SK-MEL-5 (cell line): ENCODE measurements around the gene LDB2. TPM values are rescaled to one million over a fixed set of nuclear protein-coding genes. Genes with fewer than 3 reads are reported as not detected.

Experiments used
- DNase-seq: peaks from one replicate; pipeline ENCODE4 v3.0.0-alpha.2; 2016; ENCODE audit warnings: low read depth, low spot score
- in situ Hi-C: cut with HindIII; loops from 2 replicates; pipeline ENCODE4 v1.10.0; 2016; ENCODE audit warnings: low sequenced_read_pairs, high pct_unique_total_duplicates, low pct_unique_long_range_greater_than_20kb
- total RNA-seq: library from RNA; depleted of rRNA; stranded (reverse); fragments of >200 nt; shearing (Covaris generic); gene quantifications from 2 replicates; pipeline ENCODE4 v1.2.3, GENCODE V29; 2014

LDB2 gene
- total RNA-seq, 1 experiment from 2014 or later: 0.61 TPM

DNA sequence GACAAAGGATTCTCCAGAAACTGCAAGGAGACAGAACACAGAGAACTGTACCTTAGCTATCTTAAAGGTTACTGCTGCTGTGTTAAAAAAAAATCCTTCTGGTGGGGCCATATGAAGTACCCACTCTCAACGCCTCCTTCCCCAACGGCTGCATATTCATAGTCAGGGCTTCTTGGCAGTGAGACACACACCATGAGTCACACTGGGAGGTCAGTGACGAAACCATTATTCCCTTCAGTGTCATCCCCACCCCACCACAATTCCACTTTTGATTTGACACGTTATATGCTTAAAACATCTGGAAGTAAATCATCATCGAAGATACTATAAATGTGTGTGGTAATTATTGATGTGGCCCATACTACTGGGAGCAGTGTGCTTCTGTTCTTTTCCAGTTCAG is 271.5 kb downstream of the LDB2 start:
- in situ Hi-C loops: no loop called here

GRCh38 chr4:16622826-16623225 is 275.6 kb downstream of the LDB2 start:
- DNase-seq: no peak
- in situ Hi-C loops: no loop called here

More for the DNA sequence above, 271.5 kb downstream of the LDB2 start:
- no peak for DNase-seq

DNA sequence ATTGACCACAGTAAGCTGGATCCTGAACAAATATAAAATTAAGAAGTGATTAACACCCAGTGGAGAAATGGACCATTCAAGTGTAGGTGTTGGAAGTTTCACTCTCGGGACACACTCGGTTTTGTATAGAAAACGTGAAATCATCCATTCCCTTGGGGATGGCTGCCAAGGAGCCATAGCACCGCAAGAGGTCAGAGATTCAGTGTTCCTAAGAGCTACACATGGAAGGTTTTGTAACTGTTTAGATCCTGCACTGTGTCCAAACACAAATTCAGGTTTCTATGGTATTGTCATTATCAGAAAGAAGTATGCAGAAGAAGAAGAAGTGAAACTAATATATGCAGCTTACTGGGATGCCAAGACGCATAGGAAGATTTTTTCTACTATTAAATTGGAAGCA is 281.0 kb downstream of the LDB2 start:
- in situ Hi-C loops: no loop called here
- DNase-seq: no peak

DNA sequence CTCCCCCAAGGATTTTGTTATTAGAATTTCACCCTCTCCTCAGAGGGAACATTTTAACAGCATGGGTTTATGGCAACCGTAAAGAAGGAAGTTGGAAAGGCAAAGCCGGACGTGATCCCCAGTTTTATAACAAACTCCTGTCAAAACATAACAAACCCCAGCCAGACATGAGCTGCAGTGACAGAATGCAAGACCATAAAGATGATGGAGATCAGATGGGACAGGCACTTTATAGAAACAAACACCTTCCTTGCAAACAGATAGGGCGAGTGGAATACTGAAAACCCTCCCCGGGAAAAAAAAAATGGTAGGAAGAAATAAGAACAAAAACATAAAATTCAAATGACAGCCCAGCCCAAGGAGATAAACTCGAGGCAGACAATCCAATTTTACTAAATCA is 281.4 kb downstream of the LDB2 start:
- in situ Hi-C loops: no loop called here

GRCh38 chr4:16609170-16609758 is 289.2 kb downstream of the LDB2 start:
- in situ Hi-C loops: no loop called here
- DNase-seq: no peak

More for the DNA sequence above, 281.4 kb downstream of the LDB2 start:
- no peak for DNase-seq

GRCh38 chr4:16608611-16609125 is 289.8 kb downstream of the LDB2 start:
- in situ Hi-C loops: no loop called here
- DNase-seq: no peak

- in situ Hi-C loops: no loop called here
- DNase-seq: no peak
Observed at GRCh38 chr4:16608123-16608522, 290.3 kb downstream of the LDB2 start.

DNA sequence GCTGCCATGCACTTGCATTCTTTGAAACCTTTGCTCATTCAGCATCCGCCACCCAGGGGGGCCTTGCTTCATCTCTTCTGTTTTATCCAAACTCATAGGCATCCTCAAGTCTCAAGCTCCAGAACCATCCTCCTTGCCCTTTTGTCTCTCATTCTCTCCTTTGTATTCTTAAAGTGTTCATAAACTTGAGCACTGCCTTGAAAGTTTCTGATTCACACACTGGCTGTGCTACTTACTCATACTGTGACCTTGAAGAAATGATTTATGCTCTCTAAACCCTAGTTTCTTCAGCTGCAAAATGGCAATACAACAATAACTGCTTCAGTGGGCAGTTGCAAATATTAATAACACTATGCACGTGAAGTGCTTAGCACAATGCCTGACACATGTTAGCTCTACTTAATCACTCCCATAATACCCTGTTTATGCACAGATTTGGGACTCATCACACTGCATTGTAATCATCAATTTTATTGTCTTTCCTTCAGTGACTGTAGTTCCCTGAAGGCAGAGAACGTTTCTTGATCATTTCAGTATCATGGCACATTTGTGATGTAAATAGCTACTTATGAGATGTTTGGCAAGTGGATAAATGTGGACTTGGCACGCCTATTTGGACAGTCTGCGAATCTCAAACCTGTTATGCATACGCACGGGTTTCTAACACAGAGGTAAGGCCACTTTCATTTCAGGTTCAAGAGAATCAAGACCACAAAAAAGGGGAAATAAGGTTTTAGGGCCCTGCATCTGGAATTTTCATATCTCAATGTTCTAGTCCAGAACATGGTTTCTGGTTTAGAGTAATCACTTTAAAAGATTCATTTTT is 291.0 kb downstream of the LDB2 start:
- DNase-seq: no peak

DNA sequence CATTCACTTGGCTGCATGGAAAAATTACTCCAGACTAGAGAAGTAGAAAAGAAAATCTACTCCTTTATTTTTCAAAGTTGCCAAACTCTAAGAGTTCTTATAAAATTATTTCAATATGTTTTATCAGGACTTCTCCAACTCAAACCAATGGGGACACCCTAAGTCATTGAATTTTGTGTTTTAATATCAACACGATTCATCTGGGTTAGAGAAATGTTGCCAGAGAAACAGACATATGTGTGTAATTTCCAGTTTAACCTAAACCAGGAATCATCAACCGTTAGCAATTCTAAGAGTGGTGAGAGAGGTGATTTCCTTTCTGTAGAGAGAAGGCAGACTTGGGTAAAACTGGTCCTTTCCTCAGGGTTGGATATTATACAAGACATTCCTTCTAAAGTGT is 291.8 kb downstream of the LDB2 start:
- DNase-seq: no peak
- in situ Hi-C loops: no loop called here

More for the DNA sequence above, 291.0 kb downstream of the LDB2 start:
- in situ Hi-C loops: no loop called here

GRCh38 chr4:16603178-16603577 is 295.3 kb downstream of the LDB2 start:
- in situ Hi-C loops: no loop called here
- no peak for DNase-seq

GRCh38 chr4:16598597-16599206 is 299.7 kb downstream of the LDB2 start:
- no peak for DNase-seq
- in situ Hi-C loops: no loop called here

- peak; percentile 7 for DNase-seq
- in situ Hi-C loops: no loop called here
Observed at GRCh38 chr4:16597845-16598596, 300.4 kb downstream of the LDB2 start.

DNA sequence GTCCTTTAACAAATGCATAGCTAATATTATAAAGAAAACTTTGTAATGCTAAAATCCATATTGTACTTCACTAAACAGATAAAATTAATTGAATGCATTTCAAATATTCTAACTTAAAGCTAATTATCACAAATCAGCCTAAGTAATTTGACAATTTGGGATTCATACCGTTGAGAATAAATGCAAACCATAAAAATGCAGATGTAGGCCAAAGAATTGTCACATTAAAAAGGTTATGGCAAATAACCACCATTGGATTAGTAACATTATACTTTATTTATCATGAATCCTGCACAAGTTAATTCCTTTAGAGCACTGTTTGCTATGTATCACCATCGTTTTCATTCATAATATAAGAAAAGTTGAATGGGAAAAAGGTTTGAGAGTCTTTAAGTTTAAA is 301.0 kb downstream of the LDB2 start:
- no peak for DNase-seq
- in situ Hi-C loops: no loop called here

- no peak for DNase-seq
- in situ Hi-C loops: no loop called here
Observed at GRCh38 chr4:16596267-16596666, 302.2 kb downstream of the LDB2 start.

- in situ Hi-C loops: no loop called here
- no peak for DNase-seq
Observed at GRCh38 chr4:16594128-16594527, 304.3 kb downstream of the LDB2 start.

GRCh38 chr4:16593386-16593785 is 305.1 kb downstream of the LDB2 start:
- in situ Hi-C loops: no loop called here

GRCh38 chr4:16591272-16591826 is 307.1 kb downstream of the LDB2 start:
- in situ Hi-C loops: no loop called here
- DNase-seq: no peak

More at GRCh38 chr4:16593386-16593785, 305.1 kb downstream of the LDB2 start:
- no peak for DNase-seq

DNA sequence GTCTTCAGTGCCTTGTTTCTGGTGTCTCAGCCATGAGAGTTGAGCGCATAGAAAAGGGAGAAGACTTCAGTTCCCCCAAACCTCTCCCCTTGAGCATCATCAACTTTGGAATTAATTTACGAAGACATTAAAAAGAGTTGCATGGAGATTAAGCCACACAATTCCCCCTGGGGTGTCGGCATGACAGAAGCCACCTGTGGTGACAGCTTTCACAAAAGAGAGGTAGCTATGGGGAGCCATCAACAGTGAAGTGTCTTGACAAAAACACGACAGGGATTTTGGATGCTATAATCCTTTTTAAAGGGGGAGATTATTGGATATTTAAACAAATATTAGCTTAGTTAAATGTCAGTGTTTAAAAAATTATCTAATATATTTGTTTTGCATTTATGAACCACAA is 307.6 kb downstream of the LDB2 start:
- in situ Hi-C loops: no loop called here
- no peak for DNase-seq
